HuH-7.5 (cell line): ENCODE data around the gene LY9.
A peak's percentile ranks its signal among the peaks of the same experiment; 100 is the strongest.
"Not testable (repeated sequence)": the region's sequence is repeated elsewhere in the genome, so short reads cannot be mapped to it uniquely, and the experiment has no call there.

Experiments used
- DNase-seq: peaks from one replicate; pipeline ENCODE4 v3.0.0; 2011; ENCODE audit warnings: low spot score

LY9 gene

DNA sequence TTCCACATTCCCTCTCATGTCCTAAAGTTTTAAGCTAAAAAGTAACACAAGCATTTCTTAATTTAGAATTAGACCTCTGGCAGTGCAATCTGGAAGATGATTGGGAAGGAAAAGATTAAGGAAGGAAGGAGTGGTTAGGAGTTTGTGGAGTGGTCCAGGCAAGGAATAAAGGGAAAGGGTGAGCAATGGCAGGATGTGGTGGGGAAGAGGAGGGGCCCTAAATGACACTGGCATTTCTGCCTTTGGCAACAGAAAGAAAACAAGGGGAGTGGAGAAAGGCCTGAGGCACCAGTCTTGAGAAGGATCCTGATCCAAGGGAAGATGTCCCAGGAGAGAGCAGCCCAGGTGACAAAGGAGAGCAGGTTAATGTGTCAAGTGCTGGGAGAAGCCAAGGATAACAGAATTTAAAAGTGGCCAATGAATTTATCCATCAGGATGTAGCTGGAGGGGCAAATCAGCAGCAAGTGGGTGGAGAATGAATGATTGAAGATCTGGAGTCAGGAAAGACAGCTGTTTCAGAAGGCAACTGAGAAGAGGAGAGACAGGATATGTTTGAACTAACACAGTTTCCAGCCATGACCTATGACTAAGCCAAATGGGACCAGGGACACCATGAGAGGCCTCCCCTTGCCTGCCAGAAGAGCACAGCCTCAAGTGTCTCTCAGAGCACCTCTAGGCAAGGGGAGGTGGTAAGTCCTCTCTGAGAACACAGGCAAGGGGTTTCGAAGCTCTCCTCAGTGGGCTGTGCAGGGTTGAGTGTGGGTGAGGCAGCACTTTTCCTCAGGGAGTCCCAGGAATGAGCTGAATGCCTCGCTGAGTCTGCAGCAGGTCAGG is 20.9 kb upstream of the LY9 start:
- no peak for DNase-seq

DNA sequence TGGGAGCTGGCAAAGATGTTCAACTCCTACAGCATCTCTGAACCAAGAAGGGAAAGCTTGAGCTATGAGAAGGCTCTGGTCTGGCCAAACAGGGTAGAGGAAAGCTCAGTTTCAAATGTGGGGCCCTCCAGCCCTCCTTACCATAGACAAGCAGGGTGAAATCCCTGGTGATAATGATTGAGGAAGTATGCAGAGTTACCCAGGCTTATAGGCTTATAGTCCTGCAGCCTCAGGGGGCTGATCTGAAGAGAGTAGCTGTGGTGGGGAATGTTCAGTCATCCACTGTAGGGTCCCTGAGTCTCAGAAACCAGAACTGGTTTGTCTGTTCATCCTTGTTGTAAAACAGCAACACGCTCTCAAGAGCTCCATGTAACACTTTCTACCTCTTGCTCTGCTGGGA is 19.8 kb upstream of the LY9 start:
- DNase-seq: no peak

- DNase-seq: peak; percentile 10
Observed at GRCh38 chr1:160777486-160778089, 18.4 kb upstream of the LY9 start.

GRCh38 chr1:160778976-160779375 is 17.0 kb upstream of the LY9 start:
- no peak for DNase-seq

DNA sequence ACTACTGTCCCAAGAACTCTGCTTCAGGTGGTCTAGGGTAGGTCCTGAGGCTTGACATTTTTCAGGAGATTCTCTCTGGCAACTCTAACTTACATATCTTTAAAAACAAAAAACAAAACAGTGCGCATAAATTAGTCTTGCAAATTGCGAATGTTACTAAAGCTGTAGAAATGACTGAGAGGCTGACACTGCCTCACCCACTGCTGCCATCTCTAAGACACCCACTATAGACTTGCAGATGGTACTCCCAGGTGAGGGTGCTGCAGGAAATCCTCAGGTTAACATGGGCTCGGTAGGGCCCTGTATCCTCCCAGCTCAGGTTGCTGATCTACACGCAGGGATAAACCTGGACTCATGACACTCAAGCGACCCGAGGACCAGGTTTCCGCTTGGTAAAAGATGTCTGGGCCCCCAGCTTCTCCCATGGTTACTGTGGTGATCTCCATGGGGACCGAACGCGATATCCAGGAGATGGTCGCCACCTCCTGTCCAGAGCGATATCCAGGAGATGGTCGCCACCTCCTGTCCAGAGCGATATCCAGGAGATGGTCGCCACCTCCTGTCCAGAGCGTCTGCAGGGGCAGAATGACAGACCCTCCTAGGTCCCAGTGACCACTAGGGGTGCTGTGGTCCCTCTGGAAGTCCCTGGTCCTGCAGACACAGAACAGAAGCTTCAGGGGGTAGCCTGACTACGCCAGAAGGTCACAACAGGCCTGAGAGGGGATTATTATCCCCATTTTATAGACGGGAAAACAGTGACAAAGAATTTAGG is 16.2 kb upstream of the LY9 start:
- peak; percentile 29 for DNase-seq

GRCh38 chr1:160780398-160780755 is 15.6 kb upstream of the LY9 start:
- no peak for DNase-seq

DNA sequence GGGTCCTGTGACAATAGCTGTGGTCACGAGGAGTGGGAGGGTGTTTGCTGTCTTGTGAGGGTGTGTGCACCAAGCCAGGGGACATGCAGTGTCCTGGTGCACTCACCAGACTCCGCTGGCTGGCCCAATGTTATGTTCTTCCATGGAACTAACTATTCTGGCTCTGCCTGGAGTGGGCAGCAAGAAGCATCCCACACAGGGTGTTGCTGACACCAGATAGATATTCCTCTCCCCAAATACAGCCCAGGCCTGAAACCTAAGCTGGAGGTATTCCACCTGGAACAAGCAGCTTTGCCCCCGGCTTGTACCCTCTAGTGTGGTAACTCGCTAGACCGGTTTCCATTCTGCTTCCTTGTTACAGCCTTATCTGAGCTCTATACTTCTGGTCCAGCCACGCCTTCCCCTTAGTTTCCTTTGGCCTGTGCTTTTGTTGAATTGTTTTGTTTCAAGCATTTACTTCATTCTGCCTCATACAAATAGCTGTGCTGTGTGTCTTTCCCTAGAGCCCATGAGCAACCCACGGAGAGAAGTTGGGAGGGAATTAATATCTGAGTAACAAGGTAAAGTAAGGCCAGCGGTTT is 14.7 kb upstream of the LY9 start:
- DNase-seq: no peak

GRCh38 chr1:160781914-160782689 is 13.9 kb upstream of the LY9 start:
- no peak for DNase-seq

GRCh38 chr1:160782988-160783765 is 12.8 kb upstream of the LY9 start:
- DNase-seq: not testable (repeated sequence)

- DNase-seq: no peak
Observed at GRCh38 chr1:160789051-160789701, 6.8 kb upstream of the LY9 start.

DNA sequence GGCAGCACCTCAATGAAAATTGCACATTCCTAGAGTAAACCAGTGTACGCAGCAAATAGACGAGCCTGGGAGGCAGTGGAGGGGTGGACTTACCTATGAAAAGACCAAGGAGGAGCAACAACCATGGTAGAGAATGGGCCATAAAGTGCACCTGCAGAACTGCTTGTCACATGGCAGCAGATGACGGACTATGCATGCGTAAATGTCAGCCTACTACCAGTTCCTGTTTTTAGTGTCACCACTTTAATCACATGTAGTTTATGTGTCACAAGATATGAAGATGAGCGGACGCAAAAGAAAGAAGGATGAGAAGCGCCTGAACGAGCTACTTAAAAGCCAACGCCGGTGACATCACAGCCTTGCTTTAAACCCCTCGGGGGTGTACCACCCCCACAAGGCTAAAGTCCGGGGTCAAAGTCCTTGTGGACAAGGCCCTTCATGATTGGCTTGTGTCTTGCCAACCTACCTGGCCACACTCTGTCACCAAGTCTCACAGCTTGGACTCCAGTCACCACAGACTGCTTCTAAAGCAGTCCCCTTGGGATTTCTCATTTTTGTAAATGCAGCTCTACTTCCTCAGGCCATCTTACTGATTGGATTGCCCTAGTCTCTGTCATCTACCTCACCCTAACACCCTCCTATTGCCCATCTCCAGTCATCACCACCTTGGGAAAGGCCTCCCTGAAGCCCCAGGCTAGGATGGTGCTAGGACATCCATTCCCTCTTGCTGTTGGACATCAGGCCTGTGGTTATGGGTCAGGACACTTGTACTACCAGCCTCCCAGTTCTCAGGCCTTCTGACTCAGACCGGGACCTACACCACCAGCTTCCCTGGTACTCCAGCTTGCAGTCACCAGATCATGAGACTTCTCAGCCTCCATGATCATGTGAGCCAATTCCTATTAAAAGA is 6.0 kb upstream of the LY9 start:
- DNase-seq: no peak

GRCh38 chr1:160794376-160794775 is 1.6 kb upstream of the LY9 start:
- DNase-seq: no peak

DNA sequence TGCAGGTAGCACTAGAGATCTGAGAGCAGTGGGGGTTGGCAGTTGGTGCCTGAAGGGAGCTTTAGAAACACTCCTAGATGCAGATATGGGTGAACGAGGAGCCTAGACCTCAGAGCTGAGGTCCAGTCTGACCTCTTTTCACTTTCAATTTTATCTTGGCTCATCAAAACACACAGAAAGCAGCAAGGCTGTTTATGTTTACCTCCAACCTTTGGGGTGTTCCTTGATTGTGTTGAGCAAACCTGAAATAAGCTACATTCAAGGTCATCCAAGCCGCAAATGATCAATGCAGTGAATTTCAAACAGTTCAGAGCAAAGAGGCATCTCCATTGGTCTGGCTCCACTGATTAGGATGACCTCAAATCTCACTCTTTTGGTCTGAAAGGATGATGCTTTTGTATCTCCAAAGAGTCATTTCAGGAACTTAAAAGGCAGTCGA is 1.3 kb downstream of the LY9 start:
- no peak for DNase-seq

- DNase-seq: no peak
Observed at GRCh38 chr1:160797861-160798273, 1.9 kb downstream of the LY9 start.

DNA sequence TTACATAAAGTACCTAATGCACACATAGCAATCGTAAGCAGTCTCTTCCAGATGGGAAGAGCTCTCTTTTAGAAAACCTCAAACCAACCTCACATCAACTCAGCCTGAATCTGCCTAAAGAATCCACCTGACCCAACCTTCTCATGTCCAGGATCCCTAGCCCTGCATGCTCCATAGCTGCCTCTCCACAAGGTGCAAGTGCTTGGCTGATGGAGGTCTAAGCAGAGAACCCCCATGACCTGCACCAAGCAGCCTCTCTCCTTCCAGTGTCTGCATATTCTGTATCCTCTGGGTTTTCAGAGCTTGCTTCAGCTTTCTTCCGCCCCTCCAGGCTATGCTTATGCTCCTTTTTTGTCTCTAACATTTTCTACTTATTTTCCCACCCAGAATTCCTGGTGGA is 2.5 kb downstream of the LY9 start:
- DNase-seq: no peak

DNA sequence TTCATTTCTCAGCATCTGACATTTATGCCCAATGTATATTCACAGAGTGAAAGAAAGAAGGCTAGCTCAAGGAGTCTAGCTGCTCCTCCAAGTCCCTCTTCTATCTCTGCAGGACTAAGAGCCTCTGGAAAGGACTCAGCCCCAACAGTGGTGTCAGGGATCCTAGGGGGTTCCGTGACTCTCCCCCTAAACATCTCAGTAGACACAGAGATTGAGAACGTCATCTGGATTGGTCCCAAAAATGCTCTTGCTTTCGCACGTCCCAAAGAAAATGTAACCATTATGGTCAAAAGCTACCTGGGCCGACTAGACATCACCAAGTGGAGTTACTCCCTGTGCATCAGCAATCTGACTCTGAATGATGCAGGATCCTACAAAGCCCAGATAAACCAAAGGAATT is 3.7 kb downstream of the LY9 start:
- DNase-seq: no peak

DNA sequence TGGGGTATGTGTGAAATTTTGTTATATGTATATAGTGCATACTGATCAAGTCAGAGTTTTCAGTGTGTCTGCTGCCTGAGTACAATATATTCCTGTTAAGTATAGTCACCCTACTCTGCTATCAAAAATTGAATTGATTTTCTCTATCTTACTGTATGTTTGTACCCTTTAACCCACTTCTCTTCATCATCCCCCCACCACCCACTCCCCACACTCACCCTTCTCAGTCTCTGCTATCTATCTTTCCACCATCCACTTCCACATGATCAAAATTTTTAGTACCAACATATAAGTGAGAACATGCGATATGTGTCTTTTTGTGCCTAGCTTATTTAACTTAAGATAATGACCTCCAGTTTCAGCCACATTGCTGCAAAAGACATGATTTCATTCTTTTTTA is 4.2 kb downstream of the LY9 start:
- no peak for DNase-seq

DNA sequence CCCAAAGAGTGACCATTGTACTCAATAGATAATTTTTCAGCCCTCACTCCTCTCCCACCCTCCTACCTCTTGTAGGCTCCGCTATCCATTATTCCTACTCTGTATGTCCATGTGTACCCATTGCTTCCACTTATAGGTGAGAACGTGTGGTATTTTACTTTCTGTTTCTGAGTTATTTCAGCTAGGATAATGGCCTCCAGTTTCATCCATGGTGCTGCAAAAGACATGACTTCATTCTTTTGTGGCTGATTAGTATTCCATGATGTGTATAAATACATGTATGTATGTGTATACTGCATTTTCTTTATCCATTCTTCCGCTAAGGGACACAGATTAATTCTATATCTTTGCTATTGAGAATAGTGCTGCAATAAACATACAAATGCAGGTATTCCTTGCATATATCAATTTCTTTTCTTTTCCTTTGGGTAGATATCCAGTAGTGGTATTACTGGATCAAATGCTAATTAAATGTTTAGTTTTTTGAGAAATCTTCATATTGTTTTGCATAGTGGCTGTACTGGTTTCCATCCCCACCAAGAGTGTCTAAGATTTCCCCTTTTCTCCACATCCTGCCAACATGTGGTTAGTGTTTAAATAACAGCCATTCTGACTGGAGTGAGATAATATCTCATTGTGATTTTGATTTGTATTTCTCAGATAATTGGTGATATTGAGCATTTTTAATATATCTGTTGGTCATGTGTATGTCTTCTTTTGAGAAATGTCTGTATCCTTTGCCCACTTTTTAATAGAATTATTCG is 4.9 kb downstream of the LY9 start:
- DNase-seq: no peak
